ENCODE results near the gene C10orf120.

The C10orf120 gene

DNA sequence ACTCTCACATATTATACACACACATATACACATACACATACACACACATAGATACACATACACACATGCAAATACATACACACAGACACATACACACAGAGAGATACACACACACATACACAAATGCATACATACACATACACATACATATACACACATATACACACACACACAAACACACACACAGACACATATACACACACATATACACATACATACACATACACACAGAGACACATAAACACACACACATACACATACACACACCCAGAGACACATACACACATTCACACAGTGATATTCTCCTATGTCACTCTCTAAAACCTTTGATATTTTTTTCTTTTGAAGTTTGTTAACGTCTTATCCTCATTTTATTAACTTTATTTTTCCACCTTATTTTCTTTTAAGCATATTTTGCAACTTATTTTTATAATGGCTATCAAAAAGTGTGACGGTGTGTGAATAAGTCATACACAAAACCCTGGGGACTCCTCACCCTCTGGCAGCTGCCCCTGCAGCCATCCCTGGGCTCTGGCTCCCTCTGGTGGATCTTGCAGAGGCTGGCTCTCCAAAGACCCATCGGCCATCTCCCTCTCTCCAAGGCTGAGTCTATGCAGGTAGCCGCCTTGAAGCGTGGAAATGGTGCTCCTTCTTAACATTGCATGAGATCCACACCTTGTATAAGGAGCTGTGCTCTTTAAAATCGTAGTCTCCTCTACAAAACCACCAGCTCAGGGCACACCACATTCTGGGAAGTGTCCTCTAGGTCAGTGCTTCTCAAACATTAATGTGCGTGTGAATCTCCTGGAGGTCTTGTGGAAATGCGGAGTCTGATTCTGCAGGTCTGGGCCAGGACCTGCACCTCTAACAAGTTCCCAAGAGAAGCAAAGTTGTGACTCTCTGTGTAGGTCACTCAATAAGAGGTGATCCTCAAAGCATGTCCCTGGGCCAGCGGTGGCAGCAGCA, 4.1 kb upstream of the C10orf120 start:
- peak; percentile 26 for DNase-seq

- DNase-seq, result no peak
These were observed 2.6 kb upstream of the C10orf120 start for GRCh38 chr10:122702275-122702674.

GRCh38 chr10:122701652-122702051, 2.0 kb upstream of the C10orf120 start:
- DNase-seq, result no peak

GRCh38 chr10:122696687-122697086, 3.0 kb downstream of the C10orf120 start:
- no peak for DNase-seq

DNA sequence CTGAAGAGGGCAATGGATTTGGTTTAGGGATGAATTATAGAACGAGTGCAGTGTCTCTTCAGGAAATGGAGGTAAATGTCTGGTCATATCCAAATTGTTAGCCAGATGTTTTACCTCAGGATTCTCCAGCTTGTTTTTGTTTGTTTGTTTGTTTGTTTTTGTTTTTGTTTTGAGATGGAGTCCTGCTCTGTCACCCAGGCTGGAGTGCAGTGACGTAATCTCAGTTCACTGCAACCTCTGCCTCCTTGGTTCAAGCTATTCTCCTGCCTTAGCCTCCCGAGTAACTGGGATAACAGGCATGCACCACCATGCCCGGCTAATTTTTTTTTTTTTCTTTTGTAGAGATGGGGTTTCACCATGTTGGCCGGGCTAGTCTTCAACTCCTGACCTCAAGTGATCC, 6.9 kb downstream of the C10orf120 start:
- no peak for DNase-seq

DNA sequence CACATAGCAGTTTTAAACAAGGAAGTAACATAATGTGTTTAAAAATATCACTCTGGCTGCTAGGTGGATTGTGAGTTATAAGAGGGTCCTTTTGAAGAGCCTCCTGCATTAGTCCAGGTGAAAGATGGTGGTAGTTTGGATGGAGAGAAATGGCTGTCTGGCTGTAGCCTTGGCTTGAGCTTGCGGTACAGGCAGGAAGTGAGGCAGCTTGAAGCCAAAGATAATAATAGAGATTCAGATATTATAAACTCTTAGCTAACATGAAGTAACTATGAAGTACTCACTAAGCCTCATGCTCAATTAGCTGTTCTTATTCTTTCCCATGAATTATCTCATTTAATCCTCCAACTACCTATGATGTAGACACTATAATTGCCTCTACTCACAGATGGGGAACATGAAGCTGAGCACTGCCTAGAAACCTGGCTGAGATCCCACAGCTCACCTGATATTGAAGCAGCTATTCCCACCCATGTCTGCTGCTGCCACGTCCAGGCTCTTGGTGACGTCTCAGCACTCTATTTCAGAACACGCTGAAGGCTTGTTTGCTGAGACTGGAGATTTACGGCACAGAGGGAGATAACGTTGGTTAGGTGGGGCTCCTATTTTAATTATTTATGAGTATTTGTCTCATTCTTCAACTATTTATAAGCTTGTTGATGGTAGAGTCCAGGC, 10.4 kb downstream of the C10orf120 start:
- DNase-seq, result no peak

DNA sequence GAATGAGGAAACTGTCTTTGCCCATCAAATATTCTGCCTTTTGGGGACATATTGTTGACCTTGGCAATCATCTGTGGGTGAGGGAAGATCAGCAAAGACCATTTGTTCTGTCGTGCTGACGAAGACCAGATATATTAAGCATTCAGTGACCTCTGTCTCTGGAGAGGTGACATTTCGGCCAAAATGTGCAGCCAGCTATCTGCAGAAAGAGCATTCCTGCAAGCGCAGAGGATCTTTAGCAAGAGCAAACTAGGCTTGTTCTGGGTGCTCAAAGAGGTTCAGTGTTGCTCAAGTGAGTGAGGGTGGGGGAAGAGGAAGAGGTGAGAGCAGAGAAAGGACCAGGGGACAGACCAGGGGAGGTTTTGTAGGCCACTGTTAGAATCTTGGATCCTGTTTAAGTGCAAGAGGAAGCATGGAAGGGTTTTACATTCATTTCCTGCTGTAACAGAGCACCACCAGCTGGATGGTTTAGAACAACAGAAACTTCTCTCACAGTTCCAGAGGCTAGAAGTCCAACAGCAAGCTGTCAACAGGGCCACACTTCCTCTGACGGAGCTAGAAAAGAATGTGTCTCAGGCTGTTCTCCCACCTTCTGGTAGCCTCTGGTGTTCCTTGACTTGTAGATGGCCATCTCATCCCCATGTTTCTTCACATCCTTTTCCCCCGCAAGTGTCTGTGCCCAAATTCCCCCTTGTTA, 11.2 kb downstream of the C10orf120 start:
- no peak for DNase-seq

GRCh38 chr10:122682522-122682921, 17.1 kb downstream of the C10orf120 start:
- DNase-seq, result no peak

DNA sequence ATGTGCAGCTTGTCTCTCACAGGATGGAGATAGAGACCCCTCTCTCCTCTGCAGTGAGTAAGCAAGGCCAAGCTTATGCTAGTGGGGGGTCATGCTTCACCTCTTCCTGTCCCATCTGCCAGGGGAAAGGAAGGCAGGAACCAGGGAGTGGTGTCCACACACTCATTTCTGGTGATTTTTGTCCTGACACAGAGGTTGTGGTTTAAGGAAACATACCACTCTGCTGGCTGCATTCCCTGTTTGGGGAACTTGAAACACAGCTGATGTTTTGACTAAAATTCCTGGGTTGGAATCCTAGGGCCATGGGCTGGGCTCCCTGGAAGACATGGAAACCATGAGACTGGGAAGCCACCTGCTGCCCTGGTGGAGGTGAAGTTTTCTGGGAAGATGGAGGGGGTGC, 21.4 kb downstream of the C10orf120 start:
- no peak for DNase-seq

GRCh38 chr10:122675278-122675677, 24.4 kb downstream of the C10orf120 start:
- DNase-seq, result no peak

- DNase-seq, result no peak
These were observed 24.9 kb downstream of the C10orf120 start for GRCh38 chr10:122674781-122675180.

- DNase-seq, result no peak
These were observed 25.9 kb downstream of the C10orf120 start for GRCh38 chr10:122673731-122674130.

DNA sequence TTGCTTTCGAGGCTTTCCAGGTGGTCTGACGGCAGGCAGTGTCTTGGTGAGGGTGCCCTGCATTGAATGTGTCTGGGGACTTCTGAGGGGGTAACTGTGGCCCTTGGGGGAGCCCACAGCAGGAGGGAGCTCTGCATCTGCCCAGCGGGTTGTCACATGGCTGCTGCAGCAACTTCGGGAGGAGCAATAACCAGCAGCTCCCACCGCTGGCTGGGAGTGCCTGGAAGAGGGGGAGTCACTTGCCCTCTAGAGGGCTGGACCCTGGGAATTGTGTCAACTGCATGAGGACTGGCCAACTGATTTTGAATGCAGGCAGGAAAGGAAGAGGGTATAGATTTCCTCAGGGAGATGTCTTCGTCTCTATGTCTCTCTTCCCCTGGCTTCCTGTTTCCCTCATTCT, 26.4 kb downstream of the C10orf120 start:
- no peak for DNase-seq

- DNase-seq, result no peak
These were observed 27.0 kb downstream of the C10orf120 start for GRCh38 chr10:122672655-122673054.

DNA sequence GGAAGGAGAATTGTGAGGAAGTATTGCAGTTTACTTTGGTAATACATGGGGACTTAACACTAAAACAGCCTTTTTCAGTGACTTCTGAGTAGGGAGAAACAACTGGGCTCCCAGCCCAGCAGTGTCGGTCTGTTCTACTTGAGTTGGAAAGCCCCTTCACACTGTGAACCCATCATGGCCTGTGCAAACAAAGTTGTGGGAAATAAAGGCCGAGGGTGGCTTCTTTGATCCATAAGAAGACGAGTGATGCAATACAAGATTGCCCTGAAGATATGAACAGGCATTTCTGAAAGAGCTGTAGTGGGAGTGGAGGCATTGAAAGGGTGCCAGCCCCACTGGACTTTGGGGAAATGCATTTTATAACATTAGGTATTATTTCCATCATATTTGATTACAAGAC, 28.3 kb downstream of the C10orf120 start:
- no peak for DNase-seq

- DNase-seq, result no peak
These were observed 29.8 kb downstream of the C10orf120 start for GRCh38 chr10:122669842-122670241.

DNA sequence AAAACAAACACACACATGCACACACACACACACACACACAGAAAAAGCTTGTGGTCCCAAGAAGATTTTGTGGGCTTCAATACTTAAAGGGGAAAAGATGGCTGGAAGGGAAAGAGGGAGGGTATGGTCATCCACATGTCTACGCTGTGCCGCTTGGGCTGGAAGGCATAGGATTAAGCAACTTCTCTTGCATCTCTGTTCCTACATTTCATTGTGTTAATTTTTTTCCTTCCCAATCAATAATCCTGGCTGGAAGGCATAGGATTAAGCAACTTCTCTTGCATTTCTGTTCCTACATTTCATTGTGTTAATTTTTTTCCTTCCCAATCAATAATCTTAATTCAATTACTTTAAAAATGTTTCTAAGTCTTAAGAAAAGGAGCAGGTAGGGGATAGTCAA, 30.6 kb downstream of the C10orf120 start:
- no peak for DNase-seq

GRCh38 chr10:122665946-122666345, 33.7 kb downstream of the C10orf120 start:
- DNase-seq, result no peak

- DNase-seq, result no peak
These were observed 34.3 kb downstream of the C10orf120 start for GRCh38 chr10:122665329-122665860.

DNA sequence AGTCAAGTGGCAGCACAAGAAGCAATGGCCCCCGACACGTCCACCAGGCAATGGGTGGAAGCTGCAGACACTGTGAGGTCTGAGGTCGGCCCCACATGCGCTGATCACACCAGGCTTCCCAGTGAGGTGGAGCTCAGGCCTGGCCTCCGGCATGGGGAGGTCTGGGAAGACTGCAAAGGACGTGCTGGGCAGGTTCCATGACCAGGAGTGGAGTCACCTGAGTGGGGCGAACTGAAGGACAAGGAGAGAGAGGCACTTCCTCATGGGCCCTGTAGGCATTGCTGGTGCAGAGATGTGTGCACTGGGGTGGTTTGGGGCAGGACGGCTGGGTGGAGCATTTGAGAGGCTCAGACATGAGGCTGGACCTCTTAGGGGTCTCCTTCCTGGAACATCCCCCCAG, 35.1 kb downstream of the C10orf120 start:
- no peak for DNase-seq

DNA sequence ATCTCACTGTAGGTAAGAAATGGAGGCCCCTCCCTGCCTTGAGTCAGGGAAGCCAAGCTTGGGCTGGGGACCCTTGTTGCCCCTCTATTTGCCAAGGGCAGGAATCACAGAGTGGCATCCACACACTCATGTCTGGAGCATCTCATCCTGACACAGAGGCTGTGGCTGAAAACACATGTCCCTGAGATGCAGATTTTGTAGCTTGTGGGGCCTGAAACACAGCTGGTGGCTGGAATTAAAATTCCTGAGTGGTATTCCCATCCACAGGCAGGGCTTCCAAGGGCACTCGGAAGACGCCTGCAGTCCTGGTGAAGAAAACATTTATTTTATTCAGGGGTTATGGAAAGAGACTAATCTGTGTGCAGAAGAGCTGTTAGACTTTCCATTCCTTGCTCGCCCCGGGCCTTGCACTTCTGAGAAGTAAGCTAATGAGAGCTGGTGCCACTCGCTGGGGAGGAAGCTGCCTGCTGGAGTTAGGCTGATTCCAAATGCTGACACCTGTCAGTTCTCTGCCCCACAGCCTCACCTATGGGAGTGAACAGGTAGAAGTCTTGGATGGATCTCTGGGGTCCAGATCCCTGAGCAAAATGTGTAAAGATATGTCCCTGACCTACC, 36.0 kb downstream of the C10orf120 start:
- no peak for DNase-seq

- DNase-seq, result no peak
These were observed 37.4 kb downstream of the C10orf120 start for GRCh38 chr10:122662231-122662630.

DNA sequence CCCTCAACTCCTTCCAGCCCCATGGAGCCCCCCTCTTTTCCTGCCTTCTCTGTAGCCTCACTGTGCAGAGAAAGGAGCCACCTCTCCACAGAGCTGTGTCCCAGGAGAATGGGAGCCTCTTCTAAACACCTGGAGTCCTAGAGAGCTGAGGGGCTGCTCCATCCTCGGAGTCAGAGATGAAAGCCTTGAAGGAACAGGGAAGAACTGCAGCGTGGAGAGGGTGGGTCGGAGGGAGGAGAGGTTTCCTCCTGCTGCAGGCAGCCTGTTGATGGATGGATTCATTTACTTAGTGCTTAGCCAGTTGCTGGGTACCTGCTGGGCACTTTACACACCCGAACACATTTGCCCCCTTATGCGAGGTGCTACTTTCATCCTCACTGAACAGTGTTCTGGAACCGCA, 39.0 kb downstream of the C10orf120 start:
- DNase-seq, result no peak
